T-helper 2 cell (primary cell): ENCODE measurements around the gene DCPS.
"Not testable (repeated sequence)": the region's sequence is repeated elsewhere in the genome, so short reads cannot be mapped to it uniquely, and the experiment has no call there.

Experiments
- DNase-seq, 5 experiments: peaks; one replicate each; pipeline versions ENCODE4 v3.0.0 to v3.0.0-alpha.2; 2012 to 2022

The DCPS gene

DNA sequence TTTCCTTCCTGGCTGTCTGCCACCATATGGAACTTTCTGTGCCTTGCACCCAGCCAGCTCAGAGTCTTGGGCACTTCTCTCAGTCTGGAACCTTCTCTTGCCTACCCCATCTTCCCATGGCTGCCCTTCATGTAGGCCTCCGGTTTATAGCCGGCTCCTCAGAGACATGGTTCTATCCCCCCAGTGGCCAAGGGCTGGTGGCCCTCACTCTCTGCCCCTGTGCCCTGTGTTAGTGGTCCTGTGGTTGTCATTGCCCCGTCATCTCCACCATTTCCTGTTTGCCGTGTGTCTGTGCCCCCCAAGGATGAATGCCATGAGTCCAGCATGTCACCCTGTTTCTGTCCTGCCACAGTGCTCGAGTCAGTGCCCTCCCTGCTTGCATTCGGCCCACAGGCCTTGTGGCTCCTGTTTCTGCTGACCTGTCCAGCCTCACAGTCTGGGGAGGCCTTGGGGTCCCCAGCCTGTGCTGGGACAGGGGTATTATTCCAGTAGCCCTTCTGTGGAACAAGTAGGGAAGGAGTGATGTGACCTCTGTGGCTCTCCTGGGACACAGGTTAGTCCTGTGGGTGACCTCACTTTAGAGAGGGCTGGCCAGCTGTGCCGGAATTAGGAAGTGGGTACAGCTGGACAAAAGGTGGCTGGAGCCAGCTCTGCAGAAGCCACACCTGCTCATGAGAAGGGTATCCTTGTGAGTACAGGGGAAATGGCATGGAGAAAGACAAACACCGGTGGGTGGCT, 82.3 kb downstream of the DCPS start:
- DNase-seq: no peak

DNA sequence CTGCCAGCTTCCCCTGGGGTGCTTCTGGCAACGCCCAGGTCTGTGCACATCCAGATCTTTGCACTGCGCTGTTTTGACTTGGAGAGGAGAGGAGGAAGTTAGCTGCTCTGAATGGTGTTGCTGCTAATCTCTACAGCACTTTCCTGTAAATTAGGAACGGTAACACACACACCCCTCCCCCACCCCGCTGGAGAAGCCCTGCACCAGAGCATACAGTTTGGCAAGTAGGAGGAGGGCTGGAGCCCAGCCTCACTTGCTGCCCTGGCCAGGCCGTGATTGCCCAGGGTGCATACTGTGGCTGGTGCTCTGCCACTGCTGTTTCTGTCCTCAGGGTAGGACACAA, 82.8 kb downstream of the DCPS start:
- not testable (repeated sequence) for DNase-seq

- DNase-seq: no peak
Measured at GRCh38 chr11:126387857-126388256, 84.0 kb downstream of the DCPS start.

- DNase-seq: no peak
Measured at GRCh38 chr11:126390272-126390867, 86.5 kb downstream of the DCPS start.

GRCh38 chr11:126391286-126391954, 87.6 kb downstream of the DCPS start:
- DNase-seq: no peak

GRCh38 chr11:126391970-126392632, 88.2 kb downstream of the DCPS start:
- no peak for DNase-seq

- no peak for DNase-seq
Measured at GRCh38 chr11:126392633-126393013, 88.8 kb downstream of the DCPS start.

DNA sequence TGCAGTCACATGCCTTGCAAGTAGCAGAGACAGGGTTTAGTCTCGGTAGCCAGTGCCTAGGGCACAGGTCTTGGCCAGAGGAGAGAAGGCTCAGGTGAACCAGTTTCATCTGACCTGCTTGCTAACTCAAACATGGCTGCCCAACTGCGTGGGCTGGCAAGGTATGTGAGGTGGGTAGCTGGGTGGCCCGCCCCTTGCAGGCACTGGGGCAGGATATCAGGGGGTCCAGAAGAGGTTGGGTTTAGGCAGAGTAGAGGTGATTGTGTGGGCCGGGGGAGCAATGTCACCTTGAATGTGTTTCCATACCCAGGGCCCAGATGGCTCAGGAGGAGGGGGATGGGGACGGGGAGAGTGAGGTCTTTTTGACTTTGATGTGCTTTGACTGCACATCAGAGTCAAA, 89.3 kb downstream of the DCPS start:
- no peak for DNase-seq

GRCh38 chr11:126394036-126394435, 90.2 kb downstream of the DCPS start:
- no peak for DNase-seq

GRCh38 chr11:126394634-126395072, 90.8 kb downstream of the DCPS start:
- DNase-seq: not testable (repeated sequence)
